GM19099 (cell line): ENCODE data around the gene SLC39A11.

Experiments used
- POLR2A ChIP-seq: IDR thresholded peaks from 3 replicates; pipeline ENCODE4 v1.6.1; 2011; ENCODE audit warnings: low read depth; ENCODE audit not compliant: insufficient read length; ENCODE audit errors: extremely low read depth

Gene SLC39A11

DNA sequence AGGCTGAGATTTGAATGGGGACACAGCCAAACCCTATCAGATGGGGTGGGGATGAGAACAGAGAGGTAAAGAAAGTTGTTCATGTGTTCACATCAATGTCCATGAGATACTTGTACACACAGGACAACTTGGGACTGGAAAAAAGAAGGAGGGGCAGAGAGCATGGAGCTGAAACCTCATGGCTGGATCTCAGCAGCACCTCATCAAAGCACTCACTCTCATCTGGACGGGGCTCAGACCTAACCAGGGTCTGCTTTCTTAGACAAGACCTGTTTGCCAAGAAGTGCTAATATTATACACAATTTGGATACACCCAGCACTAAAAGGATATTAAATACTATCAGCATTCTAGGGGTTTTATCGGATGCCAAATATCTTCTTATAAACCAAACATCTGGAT is 399.8 kb downstream of the SLC39A11 start:
- no peak for TF ChIP-seq POLR2A

DNA sequence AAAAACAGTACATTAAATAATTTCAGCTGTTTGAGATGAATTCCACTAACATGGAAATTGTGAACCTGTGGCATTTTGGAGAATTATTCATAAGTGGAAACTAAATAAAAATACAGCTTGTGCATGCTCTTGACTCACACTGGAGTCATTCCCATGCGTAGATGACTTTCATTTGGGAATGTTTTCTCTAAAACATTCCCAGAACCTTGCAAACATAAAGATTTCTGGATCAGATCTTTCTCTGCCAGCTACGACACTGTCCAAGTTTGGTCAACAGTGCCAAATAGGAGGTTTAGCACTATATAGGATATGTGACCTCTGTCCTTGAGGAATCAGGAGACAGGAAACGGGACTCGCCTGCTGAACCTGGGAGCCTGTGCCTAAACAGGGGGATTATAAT is 400.9 kb downstream of the SLC39A11 start:
- no peak for TF ChIP-seq POLR2A

DNA sequence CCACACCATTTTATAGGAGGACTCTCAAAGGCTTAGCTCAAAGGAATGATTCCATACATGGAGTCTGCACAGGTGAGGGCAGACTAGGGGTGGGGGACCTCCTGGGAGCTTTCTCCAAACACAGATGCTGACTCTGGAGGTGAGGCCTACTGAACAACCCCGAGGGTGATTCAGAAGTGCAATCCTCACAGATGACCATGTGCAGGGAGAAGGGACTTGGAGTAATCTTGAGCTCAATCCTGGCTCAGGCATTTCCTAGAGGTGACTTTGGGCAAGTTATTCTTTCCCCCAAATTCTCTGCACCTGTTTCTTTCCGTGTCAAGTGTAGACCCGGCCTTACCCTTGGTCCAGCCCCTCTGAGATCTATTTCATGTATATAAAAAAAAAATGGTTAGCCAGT is 401.5 kb downstream of the SLC39A11 start:
- no peak for TF ChIP-seq POLR2A

DNA sequence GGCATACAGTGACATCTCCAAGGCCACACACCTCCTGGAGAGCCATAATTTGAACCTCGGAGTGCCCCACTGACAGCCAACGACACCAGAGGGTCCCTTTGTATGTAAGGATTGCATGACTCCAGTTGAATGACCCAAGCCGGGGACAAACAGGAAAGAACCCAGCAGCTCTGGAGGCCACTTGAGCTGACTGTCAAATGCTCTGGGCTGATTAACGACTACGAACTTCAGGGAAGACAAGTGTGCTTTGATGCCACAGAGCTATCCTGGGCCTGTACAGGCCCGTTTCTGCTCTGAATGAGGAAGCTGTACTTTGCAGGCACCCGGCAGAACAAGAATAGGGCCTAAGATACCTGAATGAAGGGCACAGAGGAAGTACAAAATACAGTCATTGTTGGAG is 404.6 kb downstream of the SLC39A11 start:
- TF ChIP-seq POLR2A, result no peak

DNA sequence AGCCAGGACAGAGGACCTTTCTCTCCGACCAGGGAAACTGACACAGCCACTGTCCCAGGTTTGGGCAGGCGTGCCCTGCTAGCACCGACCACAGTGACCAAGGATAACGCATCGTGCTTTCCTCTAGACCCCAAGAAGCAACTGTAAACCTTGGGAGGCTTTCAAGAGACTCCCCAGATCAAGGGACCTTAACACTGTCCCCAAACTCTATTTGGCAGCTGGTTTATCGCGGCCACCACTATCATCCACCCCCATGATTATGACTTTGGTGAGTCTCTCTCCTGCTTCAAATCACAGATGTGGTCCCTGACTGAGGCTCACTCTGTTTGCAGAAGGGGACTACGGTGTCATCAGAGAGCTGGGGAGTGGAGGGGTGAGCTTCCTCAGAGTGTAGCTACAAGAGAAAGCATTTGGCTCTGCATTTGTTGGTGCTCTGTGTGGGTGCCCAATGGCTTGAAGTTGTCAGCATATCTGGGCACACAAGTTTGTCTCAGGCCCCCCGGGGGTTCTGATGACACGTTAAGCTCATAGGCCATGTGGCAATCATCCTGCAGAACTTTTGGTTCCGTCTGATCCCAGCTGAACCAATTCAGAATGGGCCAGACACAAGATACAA is 408.0 kb downstream of the SLC39A11 start:
- no peak for TF ChIP-seq POLR2A

DNA sequence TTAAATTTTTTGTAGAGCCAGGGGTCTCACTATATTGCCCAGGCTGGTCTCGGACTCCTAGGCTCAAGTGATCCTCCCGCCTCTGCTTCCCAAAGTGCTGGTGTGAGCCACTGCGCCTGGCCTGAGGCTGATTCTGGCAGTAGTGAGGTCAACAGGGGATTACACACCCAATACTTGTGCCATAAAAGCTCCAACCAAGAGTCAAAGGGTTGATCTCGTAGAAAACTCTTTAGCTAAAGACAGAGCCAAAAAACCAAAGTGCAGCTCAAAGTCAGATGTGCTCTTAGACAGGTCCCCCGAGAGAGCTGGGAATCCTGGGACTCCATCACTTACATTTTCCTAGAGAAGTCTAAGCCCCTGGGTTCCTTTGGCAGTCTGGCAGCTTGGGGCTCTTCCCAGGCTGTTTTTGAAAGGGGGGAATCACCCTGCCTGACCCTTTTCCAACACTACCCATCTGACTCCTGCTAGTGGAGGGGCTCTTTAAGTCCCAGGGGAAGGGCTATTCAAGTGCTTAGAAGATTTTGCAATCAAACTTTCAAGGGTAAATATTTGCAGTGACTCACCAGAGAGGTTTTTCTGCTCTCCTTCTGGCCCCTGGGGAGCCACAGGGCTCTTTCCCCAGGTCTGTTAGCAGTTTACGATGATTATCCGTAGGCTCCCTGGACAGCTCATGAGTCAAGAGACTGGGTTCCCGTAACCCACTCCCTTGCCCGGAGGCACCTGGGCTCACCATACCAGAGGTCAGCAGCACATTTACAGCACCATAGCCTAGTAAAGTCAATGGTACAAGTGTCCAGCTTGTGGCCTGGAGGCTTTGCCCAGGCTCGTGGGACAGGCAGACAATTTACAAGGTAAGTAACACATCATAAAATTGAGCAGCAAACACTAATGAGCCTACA is 408.7 kb downstream of the SLC39A11 start:
- TF ChIP-seq POLR2A, result no peak

DNA sequence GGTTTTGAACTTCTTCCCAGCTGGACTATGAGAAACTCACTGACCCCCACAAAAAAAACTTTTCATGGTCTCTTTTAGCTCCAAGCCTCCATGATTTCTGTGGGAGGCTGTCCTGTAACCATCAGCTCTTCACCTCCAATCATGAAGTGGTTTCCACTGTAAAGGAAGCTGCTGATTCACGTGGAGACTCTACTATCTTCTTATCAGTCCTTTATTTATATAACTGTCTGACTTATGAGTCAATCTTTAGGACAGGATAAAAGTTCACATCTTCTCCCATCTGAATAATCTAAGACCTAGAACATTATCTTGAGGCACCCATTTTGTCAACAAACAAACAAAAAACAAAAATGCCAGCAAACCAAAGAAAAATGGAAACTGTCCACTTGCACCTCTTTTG is 409.9 kb downstream of the SLC39A11 start:
- no peak for TF ChIP-seq POLR2A

DNA sequence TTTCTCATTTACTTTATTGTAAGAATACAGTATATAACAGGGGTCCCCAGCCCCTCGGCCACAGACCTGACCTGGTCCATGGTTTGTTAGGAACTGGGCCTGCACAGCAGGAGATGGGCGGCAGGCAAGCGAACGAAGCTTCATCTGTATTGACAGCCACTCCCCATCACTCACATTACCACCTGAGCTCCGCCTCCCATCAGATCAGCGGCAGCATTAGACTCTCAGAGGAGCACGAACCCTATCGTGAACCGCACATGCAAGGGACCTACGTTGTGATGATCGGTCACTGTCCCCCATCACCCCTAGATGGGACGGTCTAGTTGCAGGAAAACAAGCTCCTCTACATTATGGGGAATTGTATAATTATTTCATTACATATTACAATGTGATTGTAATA is 410.6 kb downstream of the SLC39A11 start:
- no peak for TF ChIP-seq POLR2A

DNA sequence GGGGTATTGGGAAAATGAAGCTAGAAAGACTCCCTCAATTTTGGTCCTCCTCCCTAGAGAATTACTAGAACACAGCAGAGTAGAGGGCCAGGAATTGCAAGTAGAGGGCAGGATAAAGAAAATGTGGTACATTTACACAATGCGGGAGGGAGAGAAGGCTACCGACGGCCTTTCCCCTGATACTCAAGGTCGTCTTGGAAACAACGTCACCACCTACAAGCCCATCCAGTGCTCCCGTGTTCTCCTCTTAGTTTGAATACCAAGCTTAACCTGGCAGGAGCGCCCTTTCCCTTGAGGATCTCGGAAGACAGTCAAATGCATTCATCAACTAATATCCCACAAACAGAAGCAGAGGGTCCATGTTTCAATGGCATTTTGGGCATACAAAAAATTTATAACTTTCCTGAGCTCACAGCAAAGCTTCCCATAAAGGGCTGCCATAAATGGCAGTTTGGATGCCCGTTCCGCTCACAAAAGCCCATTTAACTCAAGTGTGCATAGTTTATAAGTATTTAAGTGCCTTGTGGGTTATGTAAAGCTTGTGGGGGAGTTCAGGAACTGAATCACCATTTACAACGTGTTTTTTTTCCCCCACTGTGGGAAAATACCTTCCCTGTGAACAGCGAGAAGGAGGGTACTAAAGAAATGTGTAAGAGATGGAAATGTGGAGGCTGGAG is 414.6 kb downstream of the SLC39A11 start:
- no peak for TF ChIP-seq POLR2A

DNA sequence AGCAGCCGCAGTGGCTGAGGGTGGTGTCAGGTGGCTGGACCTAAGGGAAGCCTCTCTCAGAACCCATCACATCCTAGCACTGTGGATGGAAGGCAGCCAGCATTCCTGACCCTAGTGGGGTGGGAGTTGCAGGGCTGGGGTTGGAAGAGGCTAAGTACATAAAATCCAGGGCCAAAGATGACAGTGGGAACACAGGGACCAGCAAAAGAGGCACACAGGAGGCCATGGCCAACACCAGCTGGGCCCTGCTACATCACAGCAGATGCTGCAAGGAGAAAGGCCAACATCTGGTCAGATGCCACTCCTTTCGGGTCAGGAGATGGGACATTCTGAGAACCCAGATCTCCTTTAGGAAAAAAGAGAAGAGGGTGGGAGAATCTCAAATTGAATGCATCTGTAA is 415.4 kb downstream of the SLC39A11 start:
- no peak for TF ChIP-seq POLR2A

DNA sequence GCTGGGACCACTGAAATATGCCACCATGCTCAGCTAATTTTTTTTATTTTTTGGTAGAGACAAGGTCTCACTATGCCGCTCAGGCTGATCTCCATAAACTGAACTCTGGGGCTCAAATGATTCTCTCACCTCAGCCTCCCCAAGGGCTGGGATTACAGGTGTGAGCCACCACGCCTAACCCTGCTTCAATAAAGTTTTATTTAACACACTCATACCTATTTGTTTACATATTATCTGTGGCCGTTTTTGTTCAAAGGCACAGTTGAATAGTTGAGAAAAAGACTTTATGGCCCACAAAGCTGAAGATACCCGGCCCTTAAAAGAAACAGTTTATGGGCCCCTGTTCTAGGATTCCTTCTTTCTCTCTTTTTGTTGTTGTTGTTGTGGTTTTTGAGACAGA is 419.8 kb downstream of the SLC39A11 start:
- no peak for TF ChIP-seq POLR2A

DNA sequence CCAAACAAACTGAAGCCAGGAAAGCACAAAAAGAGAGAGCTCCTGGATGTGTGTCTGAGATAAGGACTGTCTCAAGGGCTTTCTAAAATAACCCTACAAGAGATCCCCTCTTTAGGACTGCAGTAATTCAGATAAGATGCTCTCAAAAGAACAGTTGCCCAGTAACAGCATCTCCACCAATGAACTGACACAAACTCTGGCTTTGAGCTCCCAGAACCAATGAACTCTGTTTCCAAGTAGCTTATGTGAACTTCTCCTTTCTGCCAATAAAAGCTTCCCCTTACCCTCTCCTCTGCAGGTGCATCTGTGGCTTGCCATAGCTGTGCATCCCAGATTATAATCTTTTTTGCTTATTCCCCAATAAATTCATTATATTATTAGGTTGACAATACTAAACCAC is 421.5 kb downstream of the SLC39A11 start:
- TF ChIP-seq POLR2A, result no peak

DNA sequence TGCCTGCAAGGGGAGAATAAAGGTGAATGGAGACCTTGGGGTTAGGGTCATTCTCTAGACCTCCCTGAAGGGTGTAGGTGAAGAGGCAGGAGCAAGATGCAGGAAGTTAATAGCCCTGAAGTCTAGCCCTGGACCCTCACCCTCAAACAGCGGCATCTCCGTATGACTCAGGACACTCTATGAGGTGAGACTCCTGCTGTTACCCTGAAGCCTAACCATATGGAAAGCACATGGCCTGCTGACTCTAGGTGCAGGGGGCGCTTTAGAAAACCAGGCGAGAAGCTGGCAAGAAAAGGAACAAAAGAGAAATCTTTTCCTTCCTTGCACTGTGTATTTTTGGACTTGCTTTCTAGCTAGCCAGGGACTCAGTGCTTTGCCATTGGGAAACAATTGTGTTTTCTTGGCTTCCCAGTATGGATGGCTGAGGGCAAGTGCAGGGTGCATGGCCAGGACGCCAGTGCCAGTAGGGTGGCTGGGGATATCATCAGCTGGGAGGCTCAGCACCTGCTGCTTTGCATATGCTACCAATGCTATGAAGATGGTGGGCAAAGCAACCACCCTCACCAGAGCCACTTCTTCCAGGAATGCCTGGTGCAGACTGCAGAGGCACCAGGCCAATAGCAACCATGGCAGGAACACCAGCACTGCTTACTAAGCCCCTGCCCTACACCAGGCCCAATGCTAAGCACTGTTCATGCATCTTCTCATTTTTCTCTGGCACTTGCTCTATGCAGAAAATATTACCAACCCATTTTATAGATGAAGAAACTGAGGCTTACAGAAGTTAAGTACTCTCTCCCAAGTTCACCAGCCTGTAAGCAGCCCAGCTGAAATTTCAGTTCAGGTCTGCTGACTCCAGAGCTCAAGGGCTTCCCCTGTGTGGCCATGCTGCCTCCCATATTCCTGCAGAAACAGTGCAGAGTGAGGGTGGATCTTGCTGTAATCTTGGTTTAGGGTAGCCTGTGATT is 425.1 kb downstream of the SLC39A11 start:
- no peak for TF ChIP-seq POLR2A
